Hypothalamus (tissue), 51 donors: ENCODE data around the gene ERC2.

ENCODE experiments used
- DNase-seq, 51 donors: peaks; one replicate each; lab custom pipeline; 2025; lab: John Stamatoyannopoulos, UW

ERC2 gene

GRCh38 chr3:55728461-55729100 lies 739.7 kb downstream of the ERC2 start:
- no peak for DNase-seq

- no peak for DNase-seq
Observed at GRCh38 chr3:55726501-55726775, 741.8 kb downstream of the ERC2 start.

- DNase-seq, result no peak
Observed at GRCh38 chr3:55725681-55726500, 742.4 kb downstream of the ERC2 start.

GRCh38 chr3:55724821-55725220 lies 743.4 kb downstream of the ERC2 start:
- DNase-seq, result no peak

DNA sequence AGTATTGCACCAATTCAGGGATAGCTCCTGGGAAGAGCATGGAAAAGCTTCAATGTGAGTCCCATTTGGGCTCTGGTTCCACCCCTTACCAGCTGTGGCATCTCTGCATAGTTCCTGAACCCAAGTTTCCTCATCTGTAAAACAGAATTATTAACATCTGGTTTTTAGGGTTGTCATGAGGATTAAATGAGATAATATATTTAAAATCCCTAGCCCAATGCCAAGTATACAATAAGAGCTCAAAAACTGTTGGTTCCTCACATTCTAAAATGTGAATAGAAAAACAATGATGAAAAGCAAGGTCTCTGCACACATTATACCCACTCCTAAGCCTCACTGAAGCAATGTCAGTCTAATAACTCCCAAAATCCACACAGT lies 743.9 kb downstream of the ERC2 start:
- no peak for DNase-seq

DNA sequence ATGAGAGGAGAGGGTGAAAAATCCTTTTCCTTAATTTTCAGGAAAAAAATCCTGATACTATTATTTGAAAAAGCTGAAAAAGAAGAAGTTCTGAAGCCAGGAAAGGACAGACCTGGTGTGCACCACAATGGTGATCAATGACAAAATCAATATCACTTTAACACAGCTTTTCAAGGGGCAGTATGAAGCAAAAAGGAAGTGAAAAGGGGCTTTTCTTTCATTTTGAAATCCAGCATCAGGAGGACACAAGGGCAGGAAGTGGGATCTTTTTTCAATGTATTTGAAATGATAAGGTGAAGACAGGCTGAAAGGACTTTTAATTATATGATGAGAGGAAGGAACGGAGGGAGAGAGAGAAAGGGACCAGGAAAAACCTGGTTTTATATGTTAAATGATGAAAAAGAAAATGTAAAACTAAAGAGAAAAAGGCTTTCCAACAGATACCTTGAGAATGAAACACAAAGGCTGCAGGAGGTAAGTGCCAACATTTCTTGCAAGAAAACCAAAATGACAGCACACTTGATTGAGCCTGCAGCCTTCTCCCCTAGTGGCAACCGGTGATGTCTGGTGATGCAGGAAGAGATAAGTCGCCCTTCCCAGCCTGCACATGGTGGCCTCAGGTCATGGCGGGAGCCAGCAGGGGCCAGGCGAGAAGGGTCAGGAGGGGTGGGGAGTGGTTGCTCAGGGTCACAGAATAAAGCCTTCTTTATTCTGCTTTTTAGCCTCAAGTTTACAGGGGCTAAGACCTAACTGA lies 744.4 kb downstream of the ERC2 start:
- no peak for DNase-seq

- DNase-seq, result no peak
Observed at GRCh38 chr3:55721716-55722484, 746.4 kb downstream of the ERC2 start.

DNA sequence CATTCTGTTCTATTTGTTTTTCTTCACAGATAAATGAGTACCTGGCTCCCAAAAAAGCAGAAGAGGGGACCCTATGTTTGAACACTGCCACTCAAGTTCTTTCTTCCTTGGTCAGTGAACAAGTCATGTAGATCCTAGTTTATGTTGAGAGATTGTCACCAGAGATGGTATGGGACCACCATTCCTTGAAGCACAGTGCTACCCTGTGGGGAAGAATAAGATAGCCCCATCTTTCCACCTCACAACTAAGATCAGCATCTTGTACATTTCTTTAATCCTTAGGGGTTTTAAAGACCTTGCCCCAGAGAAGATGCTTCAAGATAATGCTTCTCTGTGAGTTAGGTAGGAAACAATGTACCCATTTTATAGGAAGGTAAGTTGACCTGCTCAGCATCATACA lies 747.7 kb downstream of the ERC2 start:
- no peak for DNase-seq

DNA sequence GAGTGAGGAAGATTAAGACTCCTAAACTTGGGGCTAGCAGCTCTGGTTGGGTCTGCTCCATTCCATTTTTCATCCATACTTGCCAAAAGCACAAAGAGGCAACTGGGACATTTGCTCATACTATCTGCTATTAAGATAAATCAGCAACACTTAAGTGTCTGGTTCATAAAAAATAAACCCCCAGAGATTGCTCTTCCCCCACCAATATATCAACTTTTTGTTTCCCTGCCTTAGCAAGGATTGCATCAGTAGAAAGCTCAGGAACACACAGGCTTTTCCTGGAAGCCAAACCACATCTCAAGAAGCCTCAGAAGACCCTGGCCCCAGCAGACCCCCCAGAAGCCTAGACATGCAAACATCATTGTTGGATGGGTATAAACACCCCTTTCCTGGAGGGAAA lies 748.8 kb downstream of the ERC2 start:
- no peak for DNase-seq

DNA sequence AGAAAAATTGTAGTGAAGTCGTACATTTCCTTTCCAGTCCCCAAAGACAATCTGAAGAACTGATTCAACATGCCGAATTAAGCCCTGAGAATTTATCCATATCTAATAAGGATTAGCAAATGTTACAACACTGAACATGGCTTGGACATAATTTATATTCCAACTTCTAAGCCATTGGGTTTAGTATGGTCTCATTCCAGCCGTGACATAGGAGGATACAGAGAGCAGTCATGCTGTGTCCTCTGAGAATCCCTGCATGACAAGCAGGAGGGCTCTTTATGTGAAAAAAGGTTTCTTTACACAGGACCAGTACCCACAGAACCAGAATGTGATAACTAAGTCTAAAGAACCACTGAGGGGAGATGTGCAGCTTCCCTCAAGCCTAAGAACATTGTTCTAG lies 749.3 kb downstream of the ERC2 start:
- DNase-seq, result no peak

- no peak for DNase-seq
Observed at GRCh38 chr3:55718521-55718921, 749.7 kb downstream of the ERC2 start.

DNA sequence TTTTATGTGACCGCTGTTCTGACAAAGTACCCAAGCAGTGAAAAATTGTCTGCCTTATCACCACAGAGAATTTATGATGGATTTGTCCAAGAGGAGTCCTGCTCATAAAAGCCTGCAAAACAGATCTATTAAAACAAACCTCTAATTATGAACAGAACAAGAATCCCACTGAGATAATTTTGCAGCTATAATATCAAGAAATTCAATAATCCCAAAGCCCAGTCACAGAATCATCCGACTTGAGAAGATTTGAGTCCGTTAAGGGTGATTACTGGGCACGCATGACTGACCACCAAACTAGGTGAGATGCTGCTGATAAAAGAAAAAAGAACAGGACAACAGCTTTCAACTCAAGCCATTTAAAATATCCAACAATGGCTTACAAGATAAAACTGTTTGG lies 750.2 kb downstream of the ERC2 start:
- DNase-seq, result no peak

DNA sequence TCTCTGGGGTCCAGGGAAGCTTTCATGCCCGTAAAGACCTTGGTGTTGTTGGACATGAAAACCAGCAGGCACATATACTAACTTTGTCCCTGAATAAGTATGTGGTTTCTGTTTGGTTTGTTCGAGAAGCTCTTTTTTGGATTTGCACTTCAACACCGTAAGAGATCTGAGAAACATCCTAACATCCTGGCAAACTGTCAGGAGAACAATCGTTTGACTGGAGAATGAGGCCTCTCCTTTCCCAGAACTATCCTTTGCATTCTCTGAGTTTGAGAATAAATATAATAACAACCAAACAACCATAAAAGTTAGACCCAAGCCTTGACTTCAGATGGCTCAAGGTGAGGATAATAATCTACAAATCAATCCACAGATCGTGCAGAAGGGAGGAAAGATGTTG lies 750.8 kb downstream of the ERC2 start:
- DNase-seq, result no peak

DNA sequence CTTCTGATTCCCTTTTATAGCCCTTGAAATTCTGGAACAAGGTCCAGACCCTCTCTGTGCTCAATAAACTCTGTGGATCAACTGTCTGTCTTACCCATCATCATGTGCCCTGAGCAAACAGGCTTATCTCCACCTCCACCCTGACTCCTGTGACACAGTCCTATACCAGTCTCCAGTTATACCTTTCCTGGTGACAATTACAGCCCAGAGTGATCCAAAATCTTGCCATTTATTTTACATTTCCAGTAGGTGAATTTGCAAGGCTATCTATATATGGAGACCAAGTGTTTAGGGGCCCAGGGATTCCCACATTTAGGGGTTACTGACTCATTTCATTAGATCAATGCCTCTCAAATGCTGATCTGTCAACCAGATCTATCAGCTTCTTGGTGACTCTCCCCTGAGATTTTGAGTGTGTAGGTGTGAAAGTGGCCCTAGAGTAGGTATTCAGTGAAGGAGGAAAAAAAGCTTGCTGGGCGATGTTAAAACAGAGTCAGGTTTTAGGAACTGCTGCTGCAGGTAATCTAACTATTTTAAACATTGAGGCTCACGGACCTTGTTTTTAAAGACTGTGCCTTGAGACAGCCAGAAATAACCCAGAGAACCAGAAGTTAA lies 751.5 kb downstream of the ERC2 start:
- DNase-seq, result no peak

DNA sequence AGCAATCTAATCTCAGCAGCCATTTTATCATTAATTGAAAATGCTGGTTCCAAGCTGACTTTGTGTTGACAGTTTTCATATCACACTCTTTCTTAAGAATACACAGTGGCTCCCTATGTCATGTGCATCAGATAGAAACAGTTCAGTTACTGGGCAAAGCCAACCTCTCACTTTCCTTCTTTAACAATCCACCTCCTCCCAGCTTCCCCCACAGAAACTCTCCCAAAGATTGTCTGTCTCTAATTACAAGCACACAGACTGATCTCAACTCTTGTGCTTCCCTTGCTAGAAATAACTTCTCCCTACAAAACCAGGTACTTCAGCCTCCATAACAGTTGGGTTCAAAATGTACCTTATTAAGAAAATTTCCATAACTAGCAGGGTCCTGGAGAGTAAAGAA lies 752.2 kb downstream of the ERC2 start:
- no peak for DNase-seq

DNA sequence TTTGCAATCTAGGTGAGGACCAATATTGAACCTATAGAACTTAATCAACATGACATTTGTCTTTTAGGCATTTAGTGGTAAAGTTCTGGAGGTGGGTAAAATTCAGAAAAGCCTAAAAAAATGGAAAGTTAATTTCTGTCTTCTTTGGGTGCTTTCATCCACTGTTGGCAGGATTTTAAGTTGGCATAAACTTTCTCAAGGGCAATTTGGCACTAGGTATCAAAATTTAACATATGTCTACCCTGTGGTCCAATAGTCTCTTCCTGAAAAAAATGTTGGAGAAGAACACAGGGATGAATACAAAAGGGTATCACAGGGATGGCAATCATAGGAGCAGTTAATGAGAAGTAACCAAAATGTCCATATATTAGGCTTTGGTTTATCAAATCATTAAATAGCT lies 754.2 kb downstream of the ERC2 start:
- no peak for DNase-seq

DNA sequence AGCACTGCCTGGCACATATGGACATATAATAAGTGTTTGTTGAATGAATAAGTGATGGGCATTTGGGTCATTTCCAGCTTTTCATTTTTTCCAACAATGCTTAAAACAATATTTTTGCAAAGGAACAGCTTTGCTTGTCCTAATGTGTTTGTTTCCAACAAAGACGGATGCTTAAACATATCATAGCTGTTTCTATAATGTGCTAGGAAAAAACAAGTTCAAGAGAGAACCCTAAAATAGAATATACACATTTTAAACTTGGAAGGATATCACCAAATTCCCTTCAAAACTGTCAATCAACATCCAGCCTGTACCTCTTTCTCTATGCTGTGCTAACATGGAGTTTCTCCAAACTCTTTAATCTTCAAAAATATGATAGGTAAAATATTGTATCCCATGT lies 756.6 kb downstream of the ERC2 start:
- no peak for DNase-seq

GRCh38 chr3:55709411-55710012 lies 758.8 kb downstream of the ERC2 start:
- no peak for DNase-seq

- no peak for DNase-seq
Observed at GRCh38 chr3:55708921-55709320, 759.3 kb downstream of the ERC2 start.

- no peak for DNase-seq
Observed at GRCh38 chr3:55708242-55708641, 760.0 kb downstream of the ERC2 start.
